GM21786 (cell line): ENCODE measurements around the gene CTBP2.
"Not testable (repeated sequence)": the region's sequence is repeated elsewhere in the genome, so short reads cannot be mapped to it uniquely, and the experiment has no call there.

Source experiments
- ATAC-seq: cut with Tn5 transposase; IDR thresholded peaks from one replicate; pipeline ENCODE4 v1.9.1; 2021; ENCODE audit not compliant: unreplicated experiment

Gene CTBP2

GRCh38 chr10:125093199-125093973, 67.0 kb downstream of the CTBP2 start:
- no peak for ATAC-seq

GRCh38 chr10:125092564-125093031, 67.8 kb downstream of the CTBP2 start:
- ATAC-seq, result no peak

DNA sequence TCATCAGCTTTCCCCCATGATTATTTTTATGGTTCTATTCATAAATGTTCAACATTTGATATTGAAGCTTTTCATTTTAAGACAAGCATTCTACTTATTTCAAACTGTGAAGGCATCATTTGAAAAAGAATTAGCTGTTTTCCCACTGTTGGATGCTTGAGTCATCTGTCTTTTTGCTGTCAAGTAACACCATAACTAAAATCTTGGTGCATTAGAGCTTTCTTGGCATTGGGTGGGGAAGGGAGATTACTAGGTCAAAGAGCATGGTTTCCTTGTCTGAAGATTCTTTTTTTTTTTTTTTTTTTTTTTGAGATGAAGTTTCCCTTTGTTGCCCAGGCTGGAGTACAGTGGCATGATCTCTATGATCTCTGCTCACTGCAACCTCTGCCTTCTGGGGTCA, 68.5 kb downstream of the CTBP2 start:
- ATAC-seq, result no peak

GRCh38 chr10:125089469-125089868, 70.9 kb downstream of the CTBP2 start:
- ATAC-seq, result no peak

- no peak for ATAC-seq
Measured at GRCh38 chr10:125087897-125088215, 72.5 kb downstream of the CTBP2 start.

DNA sequence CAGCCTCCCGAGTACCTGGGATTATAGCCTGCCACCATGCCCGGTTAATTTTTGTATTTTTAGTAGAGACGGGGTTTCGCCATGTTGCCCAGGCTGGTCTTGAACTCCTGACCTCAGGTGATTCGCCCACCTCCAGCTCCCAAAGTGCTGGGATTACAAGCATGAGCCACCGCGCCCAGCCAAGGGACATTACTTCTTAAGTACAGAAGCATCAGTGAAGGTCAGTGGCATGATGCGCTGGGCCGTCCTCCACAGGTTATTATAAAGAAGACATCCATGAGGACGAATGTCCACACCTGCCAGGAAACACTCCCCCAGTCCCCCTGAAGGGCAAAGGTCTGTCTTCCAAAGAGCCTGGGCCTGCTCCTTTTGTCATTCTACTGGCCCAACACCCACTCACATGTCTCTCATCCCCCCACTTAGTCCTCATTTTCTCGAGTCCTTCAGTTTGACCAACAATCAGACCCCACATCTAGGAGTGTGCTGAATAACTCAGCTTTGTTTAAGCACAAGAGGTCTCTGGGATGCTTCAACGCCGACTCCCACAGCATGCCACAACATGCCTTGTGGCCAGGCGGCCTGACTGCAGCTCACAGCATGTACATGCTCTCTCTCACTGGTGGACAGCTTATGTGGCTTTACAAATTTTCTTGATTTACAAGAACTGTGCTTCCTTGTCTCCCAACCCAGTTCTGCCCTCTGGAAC, 73.0 kb downstream of the CTBP2 start:
- ATAC-seq, result no peak

GRCh38 chr10:125086691-125087090, 73.7 kb downstream of the CTBP2 start:
- ATAC-seq, result no peak

- ATAC-seq, result no peak
Measured at GRCh38 chr10:125085258-125086054, 74.9 kb downstream of the CTBP2 start.

DNA sequence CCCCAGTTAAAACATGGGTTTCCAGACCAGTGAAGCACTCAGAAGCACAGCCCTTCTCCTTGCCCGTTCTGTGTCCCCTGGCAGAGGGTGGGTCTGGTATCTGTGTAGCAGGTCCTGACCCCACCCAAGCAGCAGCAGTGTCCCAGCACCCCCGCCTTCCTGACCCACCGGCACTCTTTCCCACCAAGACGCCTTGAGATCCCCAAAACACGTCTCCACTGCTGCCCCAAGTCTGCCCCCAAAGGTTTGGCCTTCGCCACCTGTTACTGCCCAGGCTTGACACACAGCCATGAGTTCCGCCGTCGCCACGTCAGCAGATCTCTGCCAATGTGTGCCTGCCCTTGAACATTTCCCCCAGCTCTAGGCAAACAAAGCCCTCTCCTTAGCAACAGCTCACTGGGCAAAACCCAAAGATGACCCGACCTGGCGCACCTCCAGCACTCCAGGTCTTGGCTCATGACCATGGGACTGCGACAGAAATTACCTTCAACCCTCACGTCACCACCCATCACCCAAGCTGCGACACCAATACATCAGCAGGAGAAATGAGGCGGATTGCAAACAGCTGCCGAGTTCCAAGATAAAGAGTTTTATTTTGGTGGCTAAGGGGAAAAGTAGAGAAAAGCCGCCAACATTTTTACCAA, 75.6 kb downstream of the CTBP2 start:
- ATAC-seq, result no peak

DNA sequence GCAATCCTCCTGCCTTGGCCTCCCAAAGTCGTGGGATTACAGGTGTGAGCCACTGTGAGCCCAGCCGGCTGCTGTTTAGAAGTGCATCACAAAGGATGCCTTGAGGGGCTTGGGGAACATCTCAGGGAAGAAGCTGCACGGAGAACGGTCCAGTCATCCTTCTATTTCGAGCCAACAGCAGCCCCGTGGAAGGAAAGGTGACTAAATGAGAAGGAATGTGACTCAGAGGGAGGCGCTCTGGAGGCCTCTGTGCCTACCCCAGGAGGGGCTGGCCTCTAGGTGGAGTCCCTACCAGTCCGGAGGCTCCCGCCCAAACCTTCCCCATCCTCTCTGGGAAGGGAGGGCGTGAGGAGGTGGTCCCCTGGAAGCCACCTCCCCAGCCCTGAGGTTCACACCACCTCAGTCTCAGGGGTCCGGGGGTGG, 76.2 kb downstream of the CTBP2 start:
- no peak for ATAC-seq

GRCh38 chr10:125083576-125083920, 76.8 kb downstream of the CTBP2 start:
- no peak for ATAC-seq

DNA sequence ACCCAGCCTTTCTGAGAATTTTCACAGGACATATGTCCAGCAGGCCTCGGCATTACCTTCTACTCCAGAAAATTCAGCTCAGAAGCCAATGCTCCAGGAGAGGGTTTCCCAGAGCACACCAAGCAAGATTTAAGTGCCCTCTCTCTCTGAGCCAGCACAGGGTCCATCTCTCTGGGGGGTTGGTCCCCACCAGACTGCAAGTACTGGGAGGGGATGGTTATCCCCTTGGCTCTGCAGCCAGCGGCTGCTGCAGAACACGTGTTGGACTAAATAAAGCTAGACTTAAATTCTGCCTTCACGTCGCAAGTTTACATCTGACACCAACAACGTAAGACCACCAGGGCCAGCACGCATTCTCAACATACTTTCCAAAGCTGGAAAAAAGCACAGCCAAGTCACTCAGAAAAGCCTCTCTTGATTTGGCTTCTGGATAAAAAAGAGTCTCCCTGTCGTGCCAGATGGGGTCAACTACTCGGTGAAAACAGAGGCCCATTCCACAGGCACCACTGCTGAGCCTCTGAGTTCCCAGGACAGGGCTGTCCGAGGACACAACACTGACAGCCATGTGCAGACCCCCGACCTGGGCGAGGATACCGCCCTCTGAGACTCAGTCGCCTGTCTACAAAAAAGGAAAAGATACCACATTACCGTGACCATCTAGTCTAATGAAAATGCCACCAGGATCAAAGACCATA, 77.3 kb downstream of the CTBP2 start:
- ATAC-seq, result no peak

DNA sequence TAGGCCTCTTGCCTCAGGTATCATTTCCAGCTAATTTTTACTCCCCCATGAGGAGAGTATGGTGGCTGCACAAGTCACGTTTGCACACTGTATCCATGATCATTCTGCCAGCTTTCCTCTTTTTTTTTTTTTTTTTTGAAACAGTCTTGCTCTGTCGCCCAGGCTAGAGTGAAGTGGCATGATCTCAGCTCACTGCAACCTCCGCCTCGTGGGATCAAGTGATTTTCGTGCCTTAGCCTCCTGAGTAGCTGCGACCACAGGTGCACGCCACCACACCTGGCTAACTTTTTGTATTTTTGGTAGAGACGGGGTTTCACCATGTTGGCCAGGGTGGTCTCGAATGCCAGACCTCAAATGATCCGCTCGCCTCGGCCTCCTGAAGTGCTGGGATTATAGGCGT, 77.9 kb downstream of the CTBP2 start:
- not testable (repeated sequence) for ATAC-seq

DNA sequence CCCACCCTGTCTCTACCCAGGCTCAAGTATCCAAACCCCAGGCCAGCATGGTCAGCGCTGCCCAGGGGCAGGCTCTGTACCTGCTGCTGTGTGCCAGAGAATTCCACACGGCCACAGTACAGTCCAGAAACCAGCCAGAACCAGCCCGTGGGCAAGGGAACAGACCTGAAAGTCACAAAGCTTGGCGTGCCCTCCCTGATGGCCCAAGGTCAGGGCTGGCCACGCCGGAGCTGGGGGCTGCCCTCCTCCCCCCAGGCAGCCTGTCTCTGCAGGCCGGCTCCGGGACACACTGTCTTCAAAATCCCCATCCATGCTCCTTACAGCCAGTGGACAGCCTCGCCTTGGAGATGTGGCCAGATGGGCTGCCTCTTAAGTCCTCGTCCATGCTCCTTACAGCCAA, 78.4 kb downstream of the CTBP2 start:
- ATAC-seq, result no peak

DNA sequence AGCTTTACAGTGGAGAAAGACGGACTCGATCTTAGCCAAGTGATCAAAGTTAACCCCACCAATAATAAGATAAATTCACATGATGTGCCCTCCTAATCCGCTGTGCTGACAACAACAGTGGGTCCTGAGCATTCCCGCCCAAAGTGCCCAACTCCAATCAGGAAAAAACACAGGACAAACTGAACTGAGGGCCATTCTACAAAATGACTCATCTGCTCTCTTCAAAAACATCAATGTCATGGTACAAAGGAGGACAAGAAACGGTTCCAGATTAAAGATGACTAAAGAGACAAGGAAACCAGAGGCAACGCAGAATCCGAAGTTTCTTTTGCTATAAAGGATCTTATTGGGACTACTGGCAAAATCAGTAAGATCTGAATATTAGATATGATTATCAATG, 79.4 kb downstream of the CTBP2 start:
- no peak for ATAC-seq

- ATAC-seq, result no peak
Measured at GRCh38 chr10:125080296-125080695, 80.1 kb downstream of the CTBP2 start.

GRCh38 chr10:125079091-125079600, 81.2 kb downstream of the CTBP2 start:
- ATAC-seq, result no peak

- no peak for ATAC-seq
Measured at GRCh38 chr10:125076891-125077541, 83.3 kb downstream of the CTBP2 start.

DNA sequence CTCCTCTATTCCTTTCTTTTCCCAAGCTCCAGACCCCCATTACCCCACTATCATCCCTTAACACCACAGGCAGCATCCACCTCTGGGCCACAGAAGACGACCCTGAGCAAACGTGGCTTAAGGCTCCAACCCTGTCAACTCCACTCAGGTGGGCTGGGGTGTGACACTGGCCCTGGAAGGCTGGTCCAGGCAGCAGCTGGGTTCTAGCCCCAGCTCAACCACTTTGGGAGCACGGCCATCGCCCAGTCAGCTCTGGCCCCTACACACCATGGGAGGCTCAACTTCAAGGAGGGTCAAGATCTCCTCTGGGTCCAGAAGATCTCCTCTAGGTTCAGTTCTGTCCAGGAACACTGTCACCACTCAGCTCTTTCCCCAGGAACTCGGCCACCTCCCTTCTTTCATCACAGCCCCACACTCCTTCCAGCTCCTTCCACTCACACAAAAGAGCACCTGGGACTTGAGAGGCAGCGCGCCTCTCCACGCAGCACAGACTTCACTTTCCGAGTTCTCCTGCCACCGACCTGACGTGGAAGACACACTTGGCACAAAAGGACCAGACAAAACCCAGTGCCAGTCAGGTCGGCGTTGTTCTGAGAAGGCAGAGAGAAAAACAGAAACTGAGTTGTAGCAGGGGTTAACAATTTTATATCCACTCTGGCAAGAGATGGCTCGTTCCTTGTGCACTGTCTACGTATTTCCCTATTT, 84.1 kb downstream of the CTBP2 start:
- ATAC-seq, result no peak
